Stimulated activated CD4-positive, alpha-beta T cell treated with anti-CD3 and anti-CD28 coated beads, Interleukin-4, amount 100 ng/mL, for 48 hours (primary cell): ENCODE measurements around the gene LYPLA2.
"Not testable (repeated sequence)": the region's sequence is repeated elsewhere in the genome, so short reads cannot be mapped to it uniquely, and the experiment has no call there.

Source experiments
- DNase-seq, 2 donors: peaks; one replicate each; pipeline ENCODE4 v3.0.0-alpha.2; 2020; ENCODE audit warnings: low read depth in 2 of 2

Gene LYPLA2

DNA sequence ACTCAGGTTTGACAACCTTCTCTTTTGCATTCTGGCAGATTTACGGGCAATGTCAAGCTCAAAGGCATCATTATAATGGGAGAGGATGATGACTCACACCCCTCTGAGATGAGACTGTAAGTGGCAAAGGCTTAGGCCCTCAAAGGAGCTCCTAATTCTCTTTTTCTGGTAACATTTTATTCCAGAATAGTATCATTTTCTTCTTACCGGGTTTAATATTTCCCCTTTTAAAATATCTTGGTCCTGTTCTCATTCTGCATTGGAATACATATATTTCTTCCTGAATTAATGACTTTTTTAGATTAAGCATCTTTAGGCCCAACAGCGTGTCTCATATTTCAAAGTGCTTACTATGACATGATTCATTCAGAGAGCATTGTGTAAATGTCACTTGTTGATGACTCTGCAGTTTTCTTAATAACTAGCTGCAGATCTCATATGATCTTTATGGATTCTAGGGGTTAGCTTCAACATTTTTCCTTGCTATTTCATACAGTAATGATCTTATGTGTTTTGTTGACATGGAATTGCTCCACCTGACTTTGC is 11.0 kb upstream of the LYPLA2 start:
- no peak for DNase-seq

DNA sequence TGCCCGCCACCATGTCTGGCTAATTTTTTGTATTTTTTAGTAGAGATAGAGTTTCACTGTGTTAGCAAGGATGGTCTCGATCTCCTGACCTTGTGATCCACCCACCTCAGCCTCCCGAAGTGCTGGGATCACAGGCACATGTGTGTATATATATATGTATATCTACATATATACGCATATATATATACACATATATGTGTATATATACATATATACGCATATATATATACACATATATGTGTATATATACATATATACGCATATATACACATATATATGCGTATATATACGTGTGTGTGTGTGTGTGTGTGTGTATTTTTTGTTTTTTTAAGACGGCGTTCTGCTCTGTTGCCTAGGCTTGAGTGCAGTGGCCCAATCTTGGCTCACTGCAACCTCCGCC is 7.8 kb upstream of the LYPLA2 start:
- DNase-seq, result not testable (repeated sequence)

DNA sequence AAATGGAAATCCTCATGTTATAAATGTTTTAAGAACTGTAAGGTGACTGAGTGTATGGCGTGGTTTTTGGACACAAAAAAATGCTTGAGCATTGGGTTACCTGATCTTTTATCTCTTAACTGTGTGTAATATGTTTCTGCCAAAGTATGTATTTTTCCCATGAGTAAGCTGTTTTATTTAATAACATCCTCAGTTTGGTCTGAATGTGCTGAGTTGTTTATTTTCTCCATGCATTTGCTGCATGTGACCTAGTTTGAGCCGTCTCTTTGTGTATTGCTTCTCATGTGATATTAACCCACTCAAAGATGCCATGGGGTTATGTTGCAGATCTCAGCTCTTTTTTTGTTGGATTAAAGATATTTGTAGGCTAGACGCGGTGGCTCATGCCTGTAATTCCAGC is 6.1 kb upstream of the LYPLA2 start:
- no peak for DNase-seq

DNA sequence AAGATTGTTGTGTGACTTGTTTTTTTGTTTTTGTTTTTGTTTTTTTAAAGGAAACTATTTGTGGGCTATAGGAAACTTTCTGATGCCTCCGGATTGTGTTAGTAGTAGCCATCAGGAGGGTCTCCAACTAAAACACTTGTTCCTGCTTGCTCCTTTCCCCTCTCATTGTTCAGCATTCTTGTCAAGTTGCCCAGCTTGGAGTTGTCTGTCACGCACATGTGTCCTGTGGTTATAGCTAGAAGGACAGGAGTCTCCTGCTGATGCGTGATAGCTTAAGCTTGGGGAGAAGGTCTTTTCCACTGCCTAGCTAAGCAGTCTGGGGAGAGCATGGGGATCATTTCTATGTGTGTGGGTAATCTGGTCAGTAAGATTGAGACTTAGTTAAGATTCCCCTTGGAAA is 3.2 kb upstream of the LYPLA2 start:
- DNase-seq, result no peak

DNA sequence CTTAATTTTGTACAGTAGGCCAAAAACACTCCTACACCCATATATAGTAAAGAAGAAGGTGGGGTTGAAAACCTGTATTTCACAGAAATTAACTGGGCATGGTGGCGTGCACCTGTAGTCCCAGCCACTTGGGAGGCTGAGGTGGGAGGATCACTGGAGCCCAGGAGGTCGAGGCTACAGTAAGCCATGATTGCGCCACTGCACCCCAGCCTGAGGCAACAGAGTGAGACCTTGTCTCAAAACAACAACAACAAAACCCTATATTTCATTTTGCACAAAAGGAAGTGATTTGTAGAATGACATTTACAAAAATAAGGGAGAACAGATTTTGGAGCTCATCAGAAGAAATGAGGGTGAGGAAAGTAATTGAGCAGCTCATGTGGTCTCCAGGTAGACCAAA is 2.2 kb upstream of the LYPLA2 start:
- DNase-seq, result no peak

DNA sequence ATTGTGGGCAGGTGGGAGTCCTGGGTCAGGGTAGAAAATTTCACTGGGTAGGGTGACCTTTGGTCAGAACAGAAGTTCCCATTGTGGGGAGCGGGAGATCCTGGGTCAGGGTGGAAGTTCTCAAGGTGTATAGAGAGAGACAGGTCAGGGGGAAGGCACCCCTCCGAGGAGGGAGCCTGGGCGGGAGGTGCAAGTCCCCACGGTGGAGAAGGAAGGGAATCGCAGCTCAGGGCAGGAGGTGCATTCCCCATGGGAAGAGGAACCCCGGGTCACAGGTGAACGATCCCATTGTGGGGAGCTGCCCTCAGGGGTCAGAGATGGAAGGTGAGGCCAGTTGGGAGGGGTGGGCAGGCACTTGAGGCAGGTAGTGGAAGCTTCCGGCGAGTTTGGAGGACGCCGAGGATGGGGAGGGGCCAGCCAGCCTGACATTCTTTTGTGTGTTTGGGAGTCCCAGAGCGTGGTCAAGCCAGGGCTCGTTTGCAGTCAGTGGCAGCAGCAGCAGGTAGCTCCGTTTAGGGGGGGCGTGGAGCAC is 637 bp downstream of the LYPLA2 start:
- no peak for DNase-seq

DNA sequence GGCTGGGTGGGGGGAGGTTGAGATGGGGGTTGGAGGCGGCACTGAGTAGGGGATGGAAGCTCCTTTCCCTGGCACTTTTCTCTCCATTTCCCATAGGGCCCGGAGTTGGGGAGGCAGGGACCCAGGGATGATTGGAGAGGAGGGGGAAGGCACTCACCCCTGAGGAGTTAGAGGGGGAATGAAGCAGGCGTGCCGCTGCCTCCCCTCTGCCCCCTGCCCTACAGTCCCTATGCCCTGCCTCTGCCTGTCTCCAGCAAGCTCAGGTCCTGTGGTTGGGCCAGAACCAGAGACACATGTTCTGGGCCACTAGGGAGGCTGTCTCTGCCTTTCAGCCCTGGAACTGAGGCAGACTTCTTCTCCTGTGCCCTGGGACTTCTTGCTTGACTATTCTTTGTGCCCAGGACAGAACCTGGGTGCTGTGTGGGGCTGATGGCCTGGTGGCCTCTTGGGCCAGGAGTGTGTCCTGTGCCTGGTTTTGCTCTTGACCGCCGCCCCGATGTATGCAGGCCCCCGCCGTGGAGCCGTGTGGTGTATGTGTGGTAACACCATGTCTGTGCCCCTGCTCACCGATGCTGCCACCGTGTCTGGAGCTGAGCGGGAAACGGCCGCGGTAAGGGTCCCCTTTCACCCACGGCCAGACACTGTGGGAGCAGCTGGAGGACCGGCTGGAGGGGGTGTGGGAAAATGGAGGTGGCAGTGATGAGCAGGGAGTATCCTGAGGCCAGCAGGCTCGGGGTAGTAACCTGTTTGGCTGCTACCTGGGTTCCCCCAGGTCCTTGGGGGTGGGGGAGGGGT is 1.4 kb downstream of the LYPLA2 start:
- no peak for DNase-seq

DNA sequence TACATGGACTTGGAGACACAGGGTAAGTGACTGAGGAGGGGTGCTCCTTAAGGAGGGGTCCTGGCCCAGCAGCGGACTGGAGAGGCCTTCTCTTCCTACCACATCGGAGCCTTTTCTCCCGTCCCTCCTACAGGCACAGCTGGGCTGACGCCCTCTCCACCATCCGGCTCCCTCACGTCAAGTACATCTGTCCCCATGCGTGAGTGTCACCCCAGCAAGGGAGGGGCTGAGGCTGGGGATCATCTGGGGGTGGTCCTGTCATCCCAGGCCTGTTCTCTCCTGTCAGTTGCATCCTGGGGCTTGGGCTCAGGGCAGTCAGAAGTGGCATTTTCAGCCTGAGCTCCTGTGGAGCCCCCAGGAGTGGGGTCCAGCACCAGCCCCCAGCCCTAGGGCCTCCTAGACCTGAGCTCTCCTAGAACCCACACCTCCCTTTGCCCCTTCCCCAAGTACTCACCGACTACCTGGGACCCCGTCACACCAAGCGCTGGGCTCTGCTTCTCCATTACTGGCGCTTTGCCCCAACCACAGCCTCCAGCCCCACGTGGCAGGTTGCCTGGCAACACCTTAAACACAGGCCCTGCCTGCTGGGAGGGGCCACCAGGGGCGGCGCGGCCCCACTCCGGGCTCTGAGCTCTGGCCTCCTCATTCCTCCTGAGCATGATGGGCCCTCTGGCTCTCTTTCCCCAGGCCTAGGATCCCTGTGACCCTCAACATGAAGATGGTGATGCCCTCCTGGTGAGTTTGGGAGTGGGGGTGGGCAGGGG is 2.3 kb downstream of the LYPLA2 start:
- no peak for DNase-seq

DNA sequence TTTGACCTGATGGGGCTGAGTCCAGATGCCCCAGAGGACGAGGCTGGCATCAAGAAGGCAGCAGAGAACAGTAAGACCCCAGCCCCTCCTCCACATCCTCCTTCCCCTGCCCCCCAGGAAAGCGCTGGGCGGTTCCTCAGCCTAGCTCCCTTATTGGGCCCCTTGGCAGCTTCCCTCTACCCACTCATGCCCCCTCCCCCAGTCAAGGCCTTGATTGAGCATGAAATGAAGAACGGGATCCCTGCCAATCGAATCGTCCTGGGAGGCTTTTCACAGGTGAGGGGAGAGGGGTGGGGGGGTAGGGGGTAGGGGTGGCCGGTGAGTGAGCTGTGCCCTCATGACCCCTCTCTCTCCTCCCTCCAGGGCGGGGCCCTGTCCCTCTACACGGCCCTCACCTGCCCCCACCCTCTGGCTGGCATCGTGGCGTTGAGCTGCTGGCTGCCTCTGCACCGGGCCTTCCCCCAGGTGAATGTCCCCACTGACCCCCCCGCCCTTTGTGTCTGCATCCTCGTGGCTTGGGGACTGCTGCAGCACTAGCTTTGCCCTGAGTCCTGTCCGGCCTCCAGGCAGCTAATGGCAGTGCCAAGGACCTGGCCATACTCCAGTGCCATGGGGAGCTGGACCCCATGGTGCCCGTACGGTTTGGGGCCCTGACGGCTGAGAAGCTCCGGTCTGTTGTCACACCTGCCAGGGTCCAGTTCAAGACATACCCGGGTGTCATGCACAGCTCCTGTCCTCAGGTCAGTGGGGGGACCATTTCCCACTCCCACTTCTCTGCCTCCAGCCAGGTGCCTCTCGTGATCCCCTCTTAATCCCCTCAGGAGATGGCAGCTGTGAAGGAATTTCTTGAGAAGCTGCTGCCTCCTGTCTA is 3.2 kb downstream of the LYPLA2 start:
- no peak for DNase-seq

DNA sequence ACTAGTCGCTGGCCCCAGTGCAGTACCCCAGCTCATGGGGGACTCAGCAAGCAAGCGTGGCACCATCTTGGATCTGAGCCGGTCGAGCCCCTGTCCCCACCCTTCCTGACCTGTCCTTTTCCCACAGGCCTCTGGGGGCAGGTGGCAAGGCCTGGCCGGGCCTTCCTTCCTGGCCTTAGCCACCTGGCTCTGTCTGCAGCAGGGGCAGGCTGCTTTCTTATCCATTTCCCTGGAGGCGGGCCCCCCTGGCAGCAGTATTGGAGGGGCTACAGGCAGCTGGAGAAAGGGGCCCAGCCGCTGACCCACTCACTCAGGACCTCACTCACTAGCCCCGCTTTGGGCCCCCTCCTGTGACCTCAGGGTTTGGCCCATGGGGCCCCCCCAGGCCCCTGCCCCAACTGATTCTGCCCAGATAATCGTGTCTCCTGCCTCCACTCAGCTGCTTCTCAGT is 3.8 kb downstream of the LYPLA2 start:
- DNase-seq, result not testable (repeated sequence)

DNA sequence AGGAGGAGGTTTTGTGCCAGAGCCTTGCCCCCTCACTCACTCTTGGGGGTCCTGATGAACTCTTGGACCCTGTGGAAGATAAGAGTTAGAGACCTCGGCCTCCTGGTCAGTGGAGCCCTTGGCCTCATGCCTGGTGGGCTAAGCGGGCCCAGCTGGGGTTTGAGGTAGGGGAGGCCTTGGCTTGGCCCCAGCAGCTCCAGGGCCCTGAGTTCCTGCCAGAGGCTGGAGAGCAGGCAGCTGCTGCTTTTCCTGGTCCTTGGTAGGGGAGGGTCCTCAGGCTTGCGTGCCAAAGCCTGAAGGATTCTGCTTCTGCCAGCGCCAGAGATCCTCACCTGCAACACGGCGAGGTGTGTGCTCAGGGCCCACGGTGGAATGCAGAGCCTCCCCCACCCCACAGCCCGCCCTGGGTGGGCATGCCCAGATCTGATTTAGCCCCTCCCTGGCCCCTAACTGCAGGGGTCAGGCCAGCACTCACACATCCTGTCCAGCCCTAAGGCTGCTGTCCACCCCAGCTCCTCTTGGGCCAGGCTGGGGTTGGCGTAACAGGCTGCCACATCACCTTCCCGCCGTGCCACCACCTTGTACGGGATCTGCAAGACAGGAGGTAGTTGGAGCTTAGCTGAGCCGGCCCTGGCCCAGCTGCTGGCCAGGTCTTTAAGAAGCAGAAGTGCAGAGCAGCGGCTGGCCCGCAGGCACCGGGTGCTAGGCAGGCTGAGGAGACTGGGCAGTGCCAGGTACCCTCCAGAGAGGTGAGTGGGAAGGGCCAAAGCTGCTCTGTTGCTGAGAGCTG is 4.9 kb downstream of the LYPLA2 start:
- no peak for DNase-seq

DNA sequence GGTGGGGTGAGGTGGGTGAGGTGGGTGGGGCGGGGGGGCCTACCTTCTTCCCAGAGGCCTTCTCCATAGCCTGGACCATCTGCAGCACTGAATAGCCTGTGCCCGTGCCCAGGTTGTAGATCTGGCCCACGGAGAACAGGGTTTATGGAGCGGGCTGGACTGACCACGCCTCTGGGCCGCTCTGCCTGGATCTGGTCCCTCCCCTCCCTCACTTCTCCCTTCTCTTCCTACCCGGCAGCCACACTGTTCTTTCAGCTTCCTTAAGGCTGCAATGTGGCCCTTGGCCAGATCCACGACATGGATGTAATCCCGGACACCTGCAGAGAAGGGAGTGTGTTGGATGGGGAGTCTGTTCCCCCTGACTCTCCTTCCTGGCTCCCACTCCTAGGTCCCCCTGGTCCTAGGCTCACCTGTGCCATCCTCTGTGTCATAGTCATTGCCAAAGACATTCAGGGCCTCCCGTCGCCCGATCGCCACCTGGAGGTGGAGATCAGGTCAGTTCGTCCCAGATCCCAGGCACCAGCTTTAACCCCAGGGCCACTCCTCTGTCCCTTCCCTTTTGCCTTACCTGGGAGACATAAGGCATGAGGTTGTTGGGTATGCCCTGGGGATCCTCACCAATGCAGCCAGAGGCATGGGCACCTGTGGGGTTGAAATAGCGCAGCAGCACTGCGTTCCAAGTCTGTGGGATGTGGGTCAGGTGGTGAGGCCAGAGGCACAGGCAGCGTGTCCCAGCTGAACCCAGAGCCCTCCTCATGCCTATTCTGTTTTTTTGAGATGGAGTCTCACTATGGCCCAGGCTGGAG is 5.7 kb downstream of the LYPLA2 start:
- no peak for DNase-seq

DNA sequence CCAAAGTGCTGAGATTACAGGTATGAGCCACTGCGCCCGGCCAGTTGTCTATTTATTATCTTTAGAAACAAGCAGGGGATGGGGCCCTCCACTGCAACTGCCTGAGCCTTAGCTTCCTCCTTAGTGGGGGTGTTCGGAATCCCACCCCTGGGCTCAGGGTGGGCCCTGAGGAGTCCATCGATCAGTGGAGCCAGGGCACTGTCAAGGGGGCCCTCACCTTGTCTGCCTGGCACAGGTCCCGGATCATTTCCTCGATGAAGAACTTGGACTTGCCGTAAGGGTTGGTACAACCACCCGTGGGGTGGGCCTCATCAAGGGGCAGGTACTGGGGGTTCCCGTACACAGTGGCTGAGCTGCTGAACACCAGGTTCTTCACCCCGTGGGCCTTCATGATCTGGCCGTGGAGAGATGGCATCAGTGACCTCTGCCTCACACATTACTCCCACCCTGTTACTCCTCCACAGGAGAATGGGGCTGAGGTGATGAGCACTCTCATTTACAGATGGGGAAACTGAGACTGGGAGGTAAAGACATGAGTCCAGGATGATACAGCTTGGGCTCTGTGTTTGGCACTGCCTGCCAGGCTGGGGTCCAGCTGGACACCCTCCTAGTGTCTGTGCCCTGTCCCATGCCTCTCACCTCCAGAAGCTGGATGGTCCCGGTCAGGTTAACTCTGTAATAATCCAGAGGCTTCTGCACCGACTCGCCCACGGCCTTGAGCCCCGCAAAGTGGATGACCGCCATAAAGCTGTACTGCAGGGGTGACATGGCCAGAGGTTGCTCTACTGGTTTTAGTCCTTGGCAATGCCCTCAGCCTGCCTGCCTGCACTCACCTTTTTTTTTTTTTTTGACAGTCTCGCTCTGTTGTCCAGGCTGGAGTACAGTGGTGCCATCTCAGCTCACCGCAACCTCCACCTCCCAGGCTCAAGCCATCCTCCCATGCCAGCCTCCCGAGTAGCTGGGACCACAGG is 6.8 kb downstream of the LYPLA2 start:
- DNase-seq, result no peak

DNA sequence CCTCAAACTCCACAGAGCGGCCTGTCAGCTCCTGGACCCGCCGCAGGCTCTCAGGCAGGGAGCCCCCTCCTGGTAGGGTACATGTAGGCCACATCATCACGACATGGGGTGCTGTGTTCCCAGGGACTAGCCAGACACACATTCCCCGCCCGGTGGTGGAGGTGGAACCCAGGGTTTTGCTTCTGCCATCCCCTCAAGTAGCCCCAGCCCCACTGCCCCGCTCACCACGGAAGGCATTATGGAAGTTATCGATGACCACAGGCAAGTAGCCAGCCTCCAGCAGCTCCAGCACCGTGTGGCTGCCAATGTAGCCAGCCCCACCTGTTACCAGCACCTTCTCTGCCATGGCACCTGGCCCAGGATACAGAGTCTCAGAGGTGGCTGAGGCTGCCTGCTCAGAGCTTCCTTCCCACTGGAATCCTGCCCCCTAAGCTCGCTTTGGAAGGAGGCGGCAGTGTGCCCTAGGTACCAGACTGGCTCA is 7.8 kb downstream of the LYPLA2 start:
- DNase-seq, result no peak

DNA sequence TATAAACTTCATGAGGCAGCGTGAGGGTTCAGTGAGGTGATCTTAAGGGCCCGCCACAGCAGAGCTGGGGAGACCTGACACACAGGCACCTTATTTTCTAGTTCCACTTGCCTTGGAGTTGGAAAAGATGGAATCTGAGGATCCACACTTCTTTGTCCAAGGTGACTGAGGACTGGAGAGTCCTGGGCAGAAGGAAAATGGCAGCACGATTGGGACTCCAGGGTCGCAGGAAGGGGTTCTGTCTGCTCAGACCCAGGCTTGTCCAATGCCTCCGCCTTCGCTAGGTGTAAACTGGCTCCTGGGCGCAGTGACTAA is 8.3 kb downstream of the LYPLA2 start:
- DNase-seq, result no peak

DNA sequence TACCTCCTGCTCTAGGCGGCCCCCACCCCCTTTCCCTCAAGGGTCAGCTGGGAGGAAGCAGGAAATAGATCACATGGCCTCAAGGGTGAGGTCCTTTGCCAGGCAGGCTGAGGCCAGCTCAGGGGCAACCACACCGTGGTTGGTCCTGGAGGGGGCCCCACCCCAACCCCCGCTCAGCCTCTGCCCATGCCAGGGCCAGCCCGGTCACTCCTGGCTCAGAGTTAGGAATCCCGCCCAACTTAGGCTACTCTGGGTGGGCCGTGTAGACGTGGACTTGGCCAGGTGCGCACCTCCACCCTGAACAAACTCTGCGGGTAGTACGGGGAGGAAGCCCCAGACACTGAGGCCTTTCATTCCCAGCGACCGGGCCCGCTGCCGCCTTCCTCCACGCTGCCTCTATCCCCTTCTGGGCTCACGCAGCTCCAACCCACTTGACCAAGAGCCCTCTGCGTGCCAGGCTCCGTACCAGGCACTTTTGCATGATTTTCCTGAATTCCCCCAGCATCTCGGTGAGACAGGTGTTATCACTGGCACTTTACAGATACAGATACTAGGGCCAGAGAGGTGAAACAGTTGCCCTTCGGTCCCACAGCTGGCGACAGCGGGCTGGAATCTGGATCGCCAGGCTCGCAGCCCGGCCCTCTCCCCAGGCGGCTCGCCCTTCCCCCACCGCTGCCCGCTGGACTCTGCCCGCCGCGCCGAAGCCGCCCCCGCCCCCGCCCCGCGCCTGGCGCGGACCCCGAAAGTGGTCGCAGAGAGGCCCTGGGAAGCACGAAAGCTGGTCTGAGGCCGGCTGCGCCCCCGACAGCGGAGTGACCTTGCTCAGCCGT is 8.8 kb downstream of the LYPLA2 start:
- no peak for DNase-seq

DNA sequence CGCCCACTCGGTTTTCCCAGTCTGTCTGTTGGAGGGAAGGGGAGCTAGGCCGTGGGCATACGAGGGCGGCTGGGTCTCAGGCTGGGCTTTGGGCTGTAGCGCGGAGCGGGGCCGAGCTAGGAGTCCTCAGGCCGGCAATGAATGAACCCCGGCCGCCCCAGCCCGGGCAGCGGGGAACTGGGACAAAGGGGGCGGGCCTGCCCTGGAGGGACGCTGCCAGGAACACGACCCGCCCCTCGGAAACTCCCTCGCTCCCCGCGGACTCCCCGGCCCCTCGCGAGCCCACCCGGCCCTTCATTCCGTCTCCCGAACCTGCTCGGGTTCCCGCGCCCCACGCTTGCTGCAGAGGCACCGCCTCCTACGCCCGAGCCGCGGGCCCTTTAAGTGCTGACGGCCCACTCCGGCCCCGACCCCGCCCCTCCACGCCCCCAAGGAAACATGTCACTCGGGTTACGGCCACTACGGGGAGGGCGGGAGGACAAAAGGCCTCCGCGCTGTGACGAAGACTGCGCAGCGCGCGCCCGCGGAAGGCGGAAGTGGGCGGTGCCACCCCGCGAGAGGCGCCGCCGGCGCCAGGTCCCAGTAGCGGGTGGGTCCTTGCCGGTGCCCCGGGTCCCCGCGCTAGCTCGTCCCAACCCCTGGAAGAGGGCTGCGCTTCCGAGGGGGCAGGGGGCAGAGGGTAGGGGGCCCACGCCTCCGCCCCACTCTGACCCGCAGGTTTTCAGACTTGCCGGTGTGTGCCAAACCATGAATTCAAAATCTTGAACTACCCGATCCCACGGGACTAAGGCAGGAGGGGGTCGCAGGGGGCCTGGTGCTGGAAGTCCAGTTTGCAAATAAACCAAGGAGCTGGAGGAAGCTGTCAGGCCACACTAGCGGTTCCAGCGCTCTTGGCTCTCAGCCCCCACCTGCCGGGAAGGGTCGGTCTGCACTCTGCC is 9.7 kb downstream of the LYPLA2 start, which contains the start of gene GALE:
GALE (minus strand) TSS at position 355 of the 938 bp plus-strand sequence. CDS start 1,747 bp downstream, outside the sequence.
- DNase-seq, result peak; percentile 96 to 99
